Motor neuron (in vitro differentiated cells): ENCODE measurements around the gene AKT1S1. TPM values are rescaled to one million over a fixed set of nuclear protein-coding genes. Genes with fewer than 3 reads are reported as not detected.

Source experiments
- ATAC-seq, 8 experiments: fragments of 200-7000 bp; cut with Tn5 transposase; replicated peaks in 6 of 8; 2 replicates each; pipeline ENCODE4 v1.8.0; 2021; ENCODE audit warnings: mild to moderate bottlenecking in 8 of 8, moderate library complexity in 8 of 8
- H3K27ac ChIP-seq, 2 donors: fragments of 250-450 bp; sonication (Bioruptor Pico); 2 replicates each; pipeline ENCODE4 v1.9.0; 2021; ENCODE audit warnings: antibody characterized with exemption in 2 of 2, mild to moderate bottlenecking in 2 of 2, moderate library complexity in 1 of 2
- H3K4me1 ChIP-seq, 2 donors: fragments of 250-450 bp; sonication (Bioruptor Pico); replicated peaks in 1 of 2; 2 replicates each; pipeline ENCODE4 v1.6.1; 2021; ENCODE audit warnings: antibody characterized with exemption in 2 of 2, mild to moderate bottlenecking in 2 of 2, moderate library complexity in 1 of 2
- H3K4me3 ChIP-seq, 5 donors: fragments of 250-450 bp; sonication (Bioruptor Pico); 2 replicates each; pipeline ENCODE4 v1.9.0; 2021; ENCODE audit warnings: antibody characterized with exemption in 5 of 5, mild to moderate bottlenecking in 5 of 5, moderate library complexity in 4 of 5
- WGBS, 10 experiments: fragments of 450-650 bp; shearing (Covaris generic); methylation state at CpG; one replicate each; pipeline ENCODE4 v1.0.0; 2022; 5-methylcytosine and 5-hydroxymethylcytosine counted together
- in situ Hi-C, 9 experiments: fragments of 400-800 bp; cut with MboI; loops; one replicate each; pipeline ENCODE4 v1.15.0; 2021; ENCODE audit warnings: low sequenced_read_pairs in 9 of 9, low pct_unique_long_range_greater_than_20kb in 2 of 9; ENCODE audit not compliant: unreplicated experiment in 9 of 9
- total RNA-seq, 8 experiments: library from RNA; unstranded; fragments of 300-600 nt; gene quantifications; 2 replicates each; pipeline versions ENCODE4 v1.2.3 to v1.2.4, GENCODE V29; 2022

Gene AKT1S1
- total RNA-seq, 8 experiments from 2014 or later: 8.2 to 59.3 (median 18.3) TPM

DNA sequence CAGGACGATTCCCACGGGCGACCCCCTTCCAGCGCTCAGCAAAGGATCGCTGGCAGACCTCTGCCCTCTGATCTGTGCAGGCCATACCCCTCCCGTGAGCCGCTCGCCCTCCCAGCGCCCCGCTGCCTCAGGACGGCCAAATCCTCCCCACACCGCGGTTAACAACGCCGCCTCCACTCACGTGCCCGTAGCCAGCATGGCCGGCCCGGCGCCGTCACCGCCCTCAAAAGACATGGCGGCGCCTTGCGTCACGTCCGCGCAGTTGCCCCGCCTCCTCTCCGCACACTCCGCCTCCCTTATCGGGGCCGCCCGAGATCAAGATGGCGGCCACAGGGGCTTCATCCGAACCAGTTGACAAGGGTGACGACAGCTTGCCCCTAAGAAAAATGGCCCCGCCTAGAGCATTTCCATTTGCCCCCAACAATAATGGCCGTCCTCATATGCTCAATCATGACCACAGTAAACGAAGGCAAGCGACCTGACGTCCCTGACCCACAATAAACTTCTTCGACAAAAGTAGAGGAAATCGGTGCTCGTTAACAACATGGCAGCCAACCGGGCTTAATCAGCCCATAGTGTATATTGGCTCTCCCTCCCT is 634 bp downstream of the AKT1S1 start:
- Histone ChIP-seq H3K27ac (peak overlapping the region; percentile 99), H3K4me1 (peaks cover 4 to 9% of the 10 kb centered on the region in 2 donors), H3K4me3 (peak overlapping the region; percentile 90 to 99 (median 96))
- ATAC-seq: peak; percentile 35 to 56 (median 51)
- 0% methylated on average over 2 to 18 of the region's 46 CpGs; no CpG with 5 or more reads in 4 of the 10 experiments for WGBS, 10 experiments
- in situ Hi-C loops: no loop called here

- ATAC-seq: peak; percentile 4 to 34 (median 26)
- in situ Hi-C loops: no loop called here
These were observed 1.2 kb downstream of the AKT1S1 start for GRCh38 chr19:49875857-49876421.

DNA sequence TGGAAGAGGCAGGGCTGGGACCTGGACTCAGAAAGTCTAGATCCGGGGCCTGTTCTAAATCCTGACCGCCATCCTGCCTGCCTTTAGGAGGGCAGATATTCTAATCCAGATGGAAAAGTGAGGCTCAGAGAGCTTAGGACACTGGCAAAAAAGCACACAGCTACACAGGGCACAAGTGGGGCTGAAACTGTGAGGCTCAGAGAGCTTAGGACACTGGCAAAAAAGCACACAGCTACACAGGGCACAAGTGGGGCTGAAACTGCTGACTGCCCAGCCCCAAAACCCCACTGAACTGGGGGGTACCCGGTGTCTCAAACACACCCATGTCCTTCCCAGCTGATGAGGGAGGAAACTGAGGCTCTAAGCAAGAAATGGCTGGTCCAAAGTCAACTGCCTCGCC is 2.0 kb downstream of the AKT1S1 start:
- 74 to 100% (median 100%) methylated on average over 1 to 2 of the region's 4 CpGs; no CpG with 5 or more reads in 7 of the 10 experiments for WGBS, 10 experiments
- Histone ChIP-seq H3K4me3 (peak overlapping the region; percentile 90 to 99 (median 96)), H3K27ac (peak overlapping the region in 1 of 2 donors; percentile 99), H3K4me1 (peaks cover 6 to 13% of the 10 kb centered on the region in 2 donors)
- in situ Hi-C loops: no loop called here
- ATAC-seq: no peak

More at GRCh38 chr19:49875857-49876421, 1.2 kb downstream of the AKT1S1 start:
- 0% methylated on average over 2 to 6 of the region's 28 CpGs; no CpG with 5 or more reads in 6 of the 10 experiments for WGBS, 10 experiments
- H3K4me1 ChIP-seq: peaks cover 4 to 9% of the 10 kb centered on the region in 2 donors
- H3K4me3 ChIP-seq: peak overlapping the region; percentile 90 to 99 (median 96)
- H3K27ac ChIP-seq: peak overlapping the region; percentile 99

DNA sequence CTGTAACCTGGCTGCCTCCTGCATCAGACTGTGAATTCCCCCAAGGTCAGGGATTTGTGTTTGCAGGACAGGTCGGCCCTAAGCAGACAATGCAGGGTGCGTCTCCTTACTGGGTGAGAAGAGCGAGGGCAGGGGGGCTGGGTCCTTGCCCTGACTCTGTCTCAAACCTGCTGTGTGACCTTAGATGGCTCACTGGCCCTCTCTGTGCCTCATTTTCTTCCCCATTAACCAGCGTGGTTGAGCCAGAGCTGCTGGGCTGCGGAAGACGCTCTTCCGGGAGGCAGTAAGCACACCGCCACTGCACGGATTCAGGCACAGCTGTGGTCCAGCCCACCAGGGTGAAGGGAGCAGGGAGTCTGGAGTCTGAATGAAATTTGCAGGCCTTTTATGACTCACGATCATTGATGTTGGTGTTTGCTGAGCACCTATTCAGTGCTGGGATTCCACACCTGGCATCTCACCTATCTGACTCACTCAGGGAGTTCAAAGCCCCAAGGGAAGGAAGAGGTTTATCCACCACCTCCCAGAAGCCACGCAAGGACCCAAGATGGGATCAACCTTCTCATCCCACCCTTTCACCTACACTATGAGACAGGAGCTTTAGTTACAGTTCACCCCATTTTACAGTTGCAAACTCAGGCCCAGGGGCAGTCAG is 2.5 kb downstream of the AKT1S1 start:
- ATAC-seq: no peak
- 88 to 100% (median 91%) methylated on average over 1 to 7 of the region's 11 CpGs; no CpG with 5 or more reads in 6 of the 10 experiments for WGBS, 10 experiments
- in situ Hi-C loops: no loop called here
- peaks cover 8 to 14% of the 10 kb centered on the region in 2 donors for H3K4me1 ChIP-seq
- H3K4me3 ChIP-seq: no peak overlapping the region
- no peak overlapping the region for H3K27ac ChIP-seq

- no peak for ATAC-seq
- in situ Hi-C loops: no loop called here
- H3K27ac ChIP-seq: no peak overlapping the region
- H3K4me1 ChIP-seq: peaks cover 10 to 14% of the 10 kb centered on the region in 2 donors
- 87 to 100% (median 95%) methylated on average over 1 to 9 of the region's 10 CpGs; no CpG with 5 or more reads in 2 of the 10 experiments for WGBS, 10 experiments
- H3K4me3 ChIP-seq: no peak overlapping the region
These were observed 3.3 kb downstream of the AKT1S1 start for GRCh38 chr19:49873834-49874233.

DNA sequence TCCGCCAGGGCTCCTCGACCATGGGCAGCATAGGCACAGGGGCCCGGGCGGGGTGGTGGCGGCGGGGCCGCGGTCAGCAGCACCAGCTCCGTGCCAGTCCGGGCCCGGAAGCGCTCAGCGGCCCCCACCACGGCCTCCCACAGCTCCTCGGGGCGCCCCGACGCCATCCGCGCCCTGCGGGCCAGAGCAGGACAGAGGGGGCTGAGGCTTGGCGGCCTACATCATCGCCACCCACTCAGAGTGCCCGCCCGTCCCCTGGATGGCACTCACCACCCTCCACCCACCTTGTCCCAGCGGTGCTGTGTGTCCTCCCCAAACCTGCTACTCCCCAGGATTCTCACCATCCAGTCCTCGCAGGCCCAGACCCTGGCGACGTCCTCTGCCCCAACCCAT is 4.0 kb downstream of the AKT1S1 start:
- Histone ChIP-seq H3K4me3 (no peak overlapping the region), H3K27ac (no peak overlapping the region), H3K4me1 (peaks cover 9 to 12% of the 10 kb centered on the region in 2 donors)
- in situ Hi-C loops: no loop called here
- no peak for ATAC-seq
- WGBS, 10 experiments: 100% methylated on average over 2 of the region's 29 CpGs; no CpG with 5 or more reads in 9 of the 10 experiments

DNA sequence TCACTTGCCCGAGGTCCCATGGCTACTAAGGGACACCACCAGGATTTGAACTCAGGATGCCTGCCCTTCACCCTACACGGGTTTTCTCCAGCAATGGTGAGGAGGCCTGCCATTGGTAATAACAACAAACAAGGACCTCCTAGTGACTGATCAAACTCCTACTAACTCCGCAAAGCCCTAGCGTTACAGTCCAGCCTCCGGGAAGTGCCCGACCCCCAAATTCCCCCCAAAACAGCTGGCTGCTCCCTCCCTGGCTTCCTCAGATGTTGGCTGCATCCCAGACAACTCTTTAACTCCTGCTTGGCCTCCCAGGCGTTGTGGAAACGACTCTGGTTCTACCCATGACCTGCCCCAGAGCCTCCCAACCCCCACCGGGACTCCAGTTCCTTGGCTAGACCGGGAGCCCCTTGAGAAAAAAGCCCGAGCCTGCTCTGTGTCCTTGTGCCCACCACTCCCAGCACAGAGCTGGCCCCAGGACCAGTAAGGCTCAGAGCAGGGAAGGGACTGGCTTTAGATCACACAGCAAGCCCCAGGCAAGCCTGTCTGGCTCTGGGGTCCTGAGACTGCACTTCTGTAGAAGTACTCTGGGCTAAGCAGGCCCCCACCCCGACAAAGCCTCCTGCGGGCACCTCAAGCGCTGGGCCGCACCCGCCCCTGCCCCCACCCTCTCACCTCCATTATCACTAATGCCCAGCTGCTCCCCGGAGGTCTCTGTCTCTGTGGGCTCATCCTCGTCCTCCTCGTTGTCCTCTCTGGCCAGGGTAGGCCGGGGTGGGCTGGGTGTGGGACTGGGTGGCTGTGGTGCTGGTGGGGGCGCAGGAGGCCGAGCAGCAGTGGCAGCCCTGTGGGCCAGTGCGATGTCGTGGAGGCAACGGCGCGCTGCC is 4.7 kb downstream of the AKT1S1 start:
- no peak overlapping the region for H3K27ac ChIP-seq
- 40 to 81% (median 59%) methylated on average over 1 to 8 of the region's 27 CpGs; no CpG with 5 or more reads in 4 of the 10 experiments for WGBS, 10 experiments
- H3K4me3 ChIP-seq: no peak overlapping the region
- peaks cover 9 to 12% of the 10 kb centered on the region in 2 donors for H3K4me1 ChIP-seq
- in situ Hi-C loops: no loop called here
- no peak for ATAC-seq

- WGBS, 10 experiments: 65 to 100% (median 85%) methylated on average over 2 to 5 of the region's 17 CpGs; no CpG with 5 or more reads in 7 of the 10 experiments
- Histone ChIP-seq H3K4me1 (peaks cover 9 to 12% of the 10 kb centered on the region in 2 donors), H3K27ac (no peak overlapping the region), H3K4me3 (no peak overlapping the region)
- in situ Hi-C loops: no loop called here
- no peak for ATAC-seq
These were observed 5.7 kb downstream of the AKT1S1 start for GRCh38 chr19:49871349-49871985.

GRCh38 chr19:49870309-49870901 is 6.8 kb downstream of the AKT1S1 start:
- no peak for ATAC-seq
- WGBS, 10 experiments: 50 to 90% (median 67%) methylated on average over 1 to 9 of the region's 15 CpGs; no CpG with 5 or more reads in 2 of the 10 experiments
- H3K4me1 ChIP-seq: peaks cover 17 to 18% of the 10 kb centered on the region in 2 donors
- H3K4me3 ChIP-seq: peak overlapping the region; percentile 34 to 54 (median 47)
- peak overlapping the region; percentile 87 to 90 for H3K27ac ChIP-seq
- in situ Hi-C loops: no loop called here

GRCh38 chr19:49869484-49870308 is 7.5 kb downstream of the AKT1S1 start:
- ATAC-seq: peak; percentile 65 to 85 (median 82)
- peak overlapping the region; percentile 87 to 90 for H3K27ac ChIP-seq
- peaks cover 15 to 18% of the 10 kb centered on the region in 2 donors for H3K4me1 ChIP-seq
- H3K4me3 ChIP-seq: peak overlapping the region; percentile 34 to 54 (median 47)
- 0 to 5% (median 0%) methylated on average over 3 to 16 of the region's 67 CpGs; no CpG with 5 or more reads in 1 of the 10 experiments for WGBS, 10 experiments
- in situ Hi-C loops: no loop called here

GRCh38 chr19:49869009-49869483 is 8.1 kb downstream of the AKT1S1 start:
- peak in 7 of 8 experiments; percentile 0 to 16 (median 2) for ATAC-seq
- 0 to 2% (median 0%) methylated on average over 1 to 6 of the region's 15 CpGs; no CpG with 5 or more reads in 6 of the 10 experiments for WGBS, 10 experiments
- in situ Hi-C loops: no loop called here
- peak overlapping the region; percentile 66 to 75 for H3K27ac ChIP-seq
- peaks cover 15 to 18% of the 10 kb centered on the region in 2 donors for H3K4me1 ChIP-seq
- H3K4me3 ChIP-seq: peak overlapping the region; percentile 25 to 40 (median 35)
